Activated T-helper 1 cell treated with anti-CD3 and anti-CD28 coated beads, Interleukin-12 subunit alpha, Interleukin-12 subunit beta, Interleukin-2, Interleukin-4 antibody, amounts not matched to agents 30 ng/mL and 10 ng/mL and 1 ng/mL, durations not matched to agents 14 hours and 24 hours and 36 hours (primary cell): ENCODE results near the gene CDA. TPM values are rescaled to one million over a fixed set of nuclear protein-coding genes. Genes with fewer than 3 reads are reported as not detected.

Experiments used
- DNase-seq: peaks from one replicate; pipeline ENCODE4 v3.0.0; 2021; ENCODE audit warnings: low spot score
- H3K27ac Mint-ChIP-seq: one replicate; pipeline ENCODE4 v1.8.0; 2021; ENCODE audit warnings: mild to moderate bottlenecking, mixed read lengths
- H3K27me3 Mint-ChIP-seq: one replicate; pipeline ENCODE4 v1.8.0; 2022; ENCODE audit warnings: mild to moderate bottlenecking, moderate library complexity, mixed read lengths; ENCODE audit not compliant: insufficient read depth
- H3K36me3 Mint-ChIP-seq: one replicate; pipeline ENCODE4 v1.8.0; 2021; ENCODE audit warnings: low read depth, mixed read lengths
- H3K4me1 Mint-ChIP-seq: one replicate; pipeline ENCODE4 v1.8.0; 2021; ENCODE audit warnings: low read depth, mixed read lengths
- H3K4me3 Mint-ChIP-seq: one replicate; pipeline ENCODE4 v1.8.0; 2021; ENCODE audit warnings: mild to moderate bottlenecking, moderate library complexity, mixed read lengths
- H3K9me3 Mint-ChIP-seq: one replicate; pipeline ENCODE4 v1.8.0; 2021; ENCODE audit warnings: mixed read lengths
- intact Hi-C: fragments of 100-400 bp; cut with micrococcal nuclease; formaldehyde crosslinking; loops from one replicate; pipeline ENCODE4 v1.15.1; 2024
- total RNA-seq: library from RNA; stranded (reverse); gene quantifications from 2 replicates; pipeline ENCODE4 v1.2.3, GENCODE V29; 2022

CDA gene
- total RNA-seq = not detected in 2 replicates

DNA sequence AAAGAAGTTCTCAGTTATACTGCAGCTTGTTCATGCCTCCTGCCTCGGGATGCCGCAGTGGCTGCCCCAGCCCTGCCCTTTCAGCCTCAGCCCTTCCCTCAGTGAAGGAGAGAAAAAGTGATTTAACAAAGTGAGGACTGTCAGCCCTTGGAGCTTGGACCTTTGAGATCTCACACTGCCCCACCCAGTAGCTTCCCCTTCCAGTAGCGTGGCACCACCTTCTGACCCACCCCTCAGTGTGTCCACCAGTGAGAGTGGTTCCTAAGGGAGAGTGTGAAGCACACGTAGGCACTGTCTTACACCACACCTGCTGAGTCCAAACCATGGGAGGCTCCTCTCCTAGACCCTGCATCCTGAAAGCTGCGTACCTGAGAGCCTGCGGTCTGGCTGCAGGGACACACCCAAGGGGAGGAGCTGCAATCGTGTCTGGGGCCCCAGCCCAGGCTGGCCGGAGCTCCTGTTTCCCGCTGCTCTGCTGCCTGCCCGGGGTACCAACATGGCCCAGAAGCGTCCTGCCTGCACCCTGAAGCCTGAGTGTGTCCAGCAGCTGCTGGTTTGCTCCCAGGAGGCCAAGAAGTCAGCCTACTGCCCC, at the start of gene CDA:
Gene CDA (plus strand): TSS at position 464 of the 592 bp plus-strand sequence. CDS start 33 bp downstream, at position 497.
- DNase-seq = no peak
- Mint-ChIP-seq H3K27me3 (peaks cover 36% of the 10 kb centered on the region), H3K27ac (no peak within 1 kb of the TSS), H3K4me3 (no peak within 1 kb of the TSS), H3K36me3 (no peaks in the 10 kb centered on the region), H3K9me3 (no peaks in the 10 kb centered on the region), H3K4me1 (peaks cover 9% of the 10 kb centered on the region)
- intact Hi-C loops = no loop called here

DNA sequence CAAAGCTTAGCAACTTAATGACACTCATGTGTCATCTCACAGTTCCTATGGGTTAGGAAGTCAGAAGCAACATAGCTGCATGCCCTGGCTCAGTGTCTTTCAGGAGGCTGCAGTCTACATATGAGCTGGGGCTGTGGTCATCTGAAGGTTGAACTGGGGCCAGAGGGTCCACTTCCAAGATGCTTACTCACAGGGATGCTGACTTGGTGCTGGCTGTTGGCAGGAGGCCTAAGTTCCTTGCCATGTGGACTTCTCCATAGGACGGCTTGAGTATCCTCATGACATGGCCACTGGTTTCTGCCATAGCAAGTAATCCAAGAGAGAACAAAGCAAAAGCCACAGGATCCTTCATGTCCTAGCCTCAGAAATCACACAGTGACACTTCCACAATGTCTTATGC, 48.6 kb upstream of the CDA start:
- intact Hi-C loops = no loop called here
- Mint-ChIP-seq H3K36me3 (no peaks in the 10 kb centered on the region), H3K27me3 (peaks cover 8% of the 10 kb centered on the region), H3K9me3 (no peaks in the 10 kb centered on the region), H3K4me1 (no peaks in the 10 kb centered on the region), H3K27ac (no peak overlapping the region), H3K4me3 (no peak overlapping the region)
- no peak for DNase-seq

DNA sequence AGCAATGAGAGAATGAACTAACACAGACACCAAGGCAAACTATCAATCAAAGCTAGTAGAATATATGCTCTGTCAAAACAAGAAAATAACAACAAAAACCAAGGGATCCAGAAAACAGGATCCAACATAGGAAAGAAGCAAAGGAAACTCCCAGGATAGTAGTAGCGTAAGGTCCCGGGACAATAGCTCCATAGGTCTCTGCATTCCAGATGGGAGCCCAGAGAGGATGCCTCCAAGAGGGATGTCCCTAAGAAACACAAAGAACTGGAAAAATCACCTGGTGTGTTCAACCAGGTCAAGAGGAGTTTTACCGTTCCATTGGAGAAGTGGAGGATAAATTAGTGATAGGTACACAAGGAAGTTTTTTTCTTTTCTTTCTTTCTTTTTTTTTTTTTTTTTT, 42.3 kb upstream of the CDA start:
- Mint-ChIP-seq H3K4me1 (no peaks in the 10 kb centered on the region), H3K36me3 (no peaks in the 10 kb centered on the region), H3K4me3 (no peak overlapping the region), H3K9me3 (no peaks in the 10 kb centered on the region), H3K27ac (no peak overlapping the region), H3K27me3 (peaks cover 25% of the 10 kb centered on the region)
- intact Hi-C loops = no loop called here
- DNase-seq = no peak

DNA sequence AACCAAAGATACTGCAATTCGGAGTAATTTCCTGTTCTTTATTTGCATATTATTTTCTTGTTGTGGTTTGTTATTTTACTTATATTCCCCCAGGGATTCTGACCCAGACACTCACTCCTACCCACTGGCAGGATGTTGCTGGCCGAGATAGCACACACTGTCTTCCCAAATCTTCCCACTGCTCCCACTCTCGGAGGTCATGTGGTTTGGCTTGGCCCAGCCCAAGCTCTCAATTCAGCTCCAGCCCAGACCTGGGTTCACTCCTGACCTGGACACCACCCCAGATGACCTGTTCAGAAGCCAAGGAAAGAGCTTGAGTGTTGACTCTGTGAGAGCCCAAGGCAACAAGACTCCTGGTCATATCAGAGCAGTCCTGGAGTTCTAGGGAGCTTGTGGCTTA, 37.7 kb upstream of the CDA start:
- Mint-ChIP-seq H3K27ac (no peak overlapping the region), H3K4me1 (no peaks in the 10 kb centered on the region), H3K36me3 (no peaks in the 10 kb centered on the region), H3K4me3 (no peak overlapping the region), H3K27me3 (peaks cover 43% of the 10 kb centered on the region), H3K9me3 (no peaks in the 10 kb centered on the region)
- intact Hi-C loops = no loop called here
- no peak for DNase-seq

DNA sequence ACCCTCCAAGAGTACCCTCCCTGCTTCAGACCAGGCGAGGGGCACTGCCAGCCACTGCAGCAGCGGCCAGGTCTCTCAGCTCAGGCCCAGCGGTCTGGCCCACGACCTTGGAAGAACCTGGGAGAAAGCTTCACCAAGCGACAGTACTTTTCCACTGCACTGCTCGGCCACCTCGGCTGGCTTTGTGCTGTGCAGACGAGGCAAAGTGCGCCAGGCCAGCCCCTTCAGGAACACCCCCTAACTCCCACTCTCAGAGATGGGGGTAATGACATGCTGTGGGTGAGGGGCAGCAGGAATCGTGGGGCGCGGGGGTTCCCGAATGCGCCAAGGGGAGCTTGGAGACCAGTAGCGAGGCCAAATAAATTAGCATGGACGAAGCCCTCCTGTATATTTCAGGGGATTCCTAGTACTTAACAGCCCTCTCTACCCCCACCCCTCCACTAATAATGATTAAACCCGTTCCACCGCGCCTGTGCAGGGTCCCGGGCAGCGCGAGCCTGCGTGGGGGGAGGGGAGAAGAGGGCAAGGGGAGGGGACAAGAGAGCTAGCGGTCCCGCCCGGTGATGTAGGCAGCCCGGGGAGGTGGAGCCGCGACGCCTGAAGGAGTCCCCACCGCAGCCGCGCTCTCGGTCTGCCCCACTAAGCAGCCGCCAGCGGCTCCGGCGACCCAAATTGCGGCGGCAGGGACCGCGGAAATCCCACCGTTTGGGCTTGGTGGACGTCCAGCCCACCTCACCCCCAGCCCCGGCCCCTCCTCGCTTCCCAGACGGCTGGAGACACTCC, 36.8 kb upstream of the CDA start, which contains the start of gene FAM43B:
Gene FAM43B (plus strand): TSS at position 629 of the 783 bp plus-strand sequence. CDS start 401 bp downstream, outside the sequence.
- Mint-ChIP-seq H3K4me1 (no peaks in the 10 kb centered on the region), H3K27me3 (peaks cover 43% of the 10 kb centered on the region), H3K9me3 (no peaks in the 10 kb centered on the region), H3K4me3 (no peak within 1 kb of the TSS), H3K36me3 (no peaks in the 10 kb centered on the region), H3K27ac (no peak within 1 kb of the TSS)
- intact Hi-C loops = no loop called here
- DNase-seq = no peak

DNA sequence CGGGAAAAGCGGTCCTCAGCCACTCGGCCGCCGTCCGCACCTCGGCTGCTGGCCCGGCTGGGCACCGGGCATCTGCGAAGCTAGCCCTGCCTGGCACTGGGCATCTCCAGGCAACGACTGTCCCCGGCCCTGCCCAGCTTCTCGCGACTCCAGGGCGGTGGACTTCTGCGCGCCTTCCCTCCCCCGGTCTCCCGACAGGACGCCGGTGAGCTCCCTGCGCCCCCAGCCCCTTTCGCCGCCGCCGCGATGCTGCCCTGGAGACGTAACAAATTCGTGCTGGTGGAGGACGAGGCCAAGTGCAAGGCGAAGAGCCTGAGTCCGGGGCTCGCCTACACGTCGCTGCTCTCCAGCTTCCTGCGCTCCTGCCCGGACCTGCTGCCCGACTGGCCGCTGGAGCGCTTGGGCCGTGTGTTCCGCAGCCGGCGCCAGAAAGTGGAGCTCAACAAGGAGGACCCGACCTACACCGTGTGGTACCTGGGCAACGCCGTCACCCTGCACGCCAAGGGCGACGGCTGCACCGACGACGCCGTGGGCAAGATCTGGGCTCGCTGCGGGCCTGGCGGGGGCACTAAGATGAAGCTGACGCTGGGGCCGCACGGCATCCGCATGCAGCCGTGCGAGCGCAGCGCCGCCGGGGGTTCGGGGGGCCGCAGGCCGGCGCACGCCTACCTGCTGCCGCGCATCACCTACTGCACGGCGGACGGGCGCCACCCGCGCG, 36.0 kb upstream of the CDA start:
- no peak for DNase-seq
- no peaks in the 10 kb centered on the region for H3K9me3 Mint-ChIP-seq
- intact Hi-C loops = no loop called here

DNA sequence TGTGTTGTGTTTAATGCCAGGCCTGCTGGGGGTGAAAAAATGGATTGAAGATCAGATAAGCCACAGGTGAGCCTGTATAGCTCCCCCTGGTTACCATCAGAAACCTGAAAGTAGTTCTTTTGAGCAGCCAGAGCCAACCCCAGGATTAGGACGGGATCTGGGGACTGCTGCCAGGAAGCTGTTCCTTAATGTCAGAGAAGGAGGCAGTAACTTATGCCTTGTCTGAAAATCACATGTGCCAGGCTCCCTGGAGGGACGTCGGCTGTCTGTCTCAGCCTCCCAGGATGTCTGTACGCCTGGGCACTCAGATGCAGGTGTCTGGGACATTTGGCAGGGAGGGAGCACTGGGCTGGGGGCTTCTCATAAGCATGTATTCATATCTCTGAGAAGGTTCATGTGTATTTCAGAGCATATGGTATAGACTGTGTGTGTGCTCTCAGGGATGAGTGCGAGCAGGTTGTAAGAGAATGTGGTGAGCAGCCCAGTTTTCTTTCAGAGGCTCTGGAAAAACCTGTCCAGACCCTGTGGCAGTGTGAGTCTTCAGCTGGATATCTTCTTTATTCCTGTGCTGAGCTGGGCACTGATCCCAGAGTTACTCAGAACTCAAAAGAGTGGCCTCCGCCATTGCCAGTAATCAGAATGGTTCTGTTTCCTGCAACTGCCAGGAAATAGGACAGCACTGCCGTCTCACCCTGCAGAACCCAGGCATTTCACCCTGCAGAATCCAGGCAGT, 33.7 kb upstream of the CDA start:
- DNase-seq = no peak
- no peak overlapping the region for H3K27ac Mint-ChIP-seq
- no peaks in the 10 kb centered on the region for H3K36me3 Mint-ChIP-seq
- intact Hi-C loops = no loop called here
- H3K4me3 Mint-ChIP-seq = no peak overlapping the region
- H3K4me1 Mint-ChIP-seq = no peaks in the 10 kb centered on the region
- H3K27me3 Mint-ChIP-seq = peaks cover 37% of the 10 kb centered on the region
- no peaks in the 10 kb centered on the region for H3K9me3 Mint-ChIP-seq

More for the DNA sequence above, 36.0 kb upstream of the CDA start:
- Mint-ChIP-seq H3K4me3 (no peak overlapping the region), H3K27me3 (peaks cover 41% of the 10 kb centered on the region), H3K4me1 (no peaks in the 10 kb centered on the region), H3K36me3 (no peaks in the 10 kb centered on the region), H3K27ac (no peak overlapping the region)

DNA sequence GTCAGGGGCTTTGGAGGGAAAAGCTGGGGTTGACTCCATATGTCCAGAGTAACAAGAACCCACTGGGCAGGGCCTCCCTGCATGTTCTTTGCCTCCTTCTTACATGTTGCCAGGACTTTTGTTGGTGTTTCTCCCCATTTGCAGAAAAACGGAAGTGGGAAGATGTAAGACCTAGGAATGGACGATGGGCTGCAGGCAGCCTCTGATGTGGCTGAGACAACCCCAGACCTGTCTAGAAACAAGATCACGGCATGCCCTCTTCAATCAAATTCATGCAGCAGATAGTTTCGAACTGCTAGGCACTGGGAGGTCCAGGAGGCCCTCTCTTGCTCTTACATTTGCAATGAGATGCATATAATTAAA, 33.2 kb upstream of the CDA start:
- Mint-ChIP-seq H3K27me3 (peaks cover 37% of the 10 kb centered on the region), H3K36me3 (no peaks in the 10 kb centered on the region), H3K4me3 (no peak overlapping the region), H3K27ac (no peak overlapping the region), H3K9me3 (no peaks in the 10 kb centered on the region), H3K4me1 (no peaks in the 10 kb centered on the region)
- DNase-seq = no peak
- intact Hi-C loops = no loop called here

DNA sequence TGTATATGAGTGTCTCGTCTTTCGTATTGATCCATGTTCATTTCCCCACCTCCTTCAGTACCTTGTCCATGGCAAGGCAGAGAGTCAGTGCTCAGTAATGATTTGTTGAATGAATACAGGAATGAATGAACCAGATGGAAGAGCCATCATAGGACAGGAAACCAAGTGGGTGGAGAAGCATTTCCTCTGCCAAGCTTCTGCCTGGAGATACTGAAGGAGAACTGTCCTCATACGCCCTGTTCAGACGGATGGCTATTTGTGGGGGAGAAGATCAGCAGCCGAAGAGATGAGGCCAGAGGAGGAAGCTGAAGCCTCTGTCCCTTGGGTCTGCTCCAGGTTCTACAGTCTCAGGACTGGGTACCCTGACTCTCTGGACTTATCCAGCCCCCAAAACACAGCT, 30.7 kb upstream of the CDA start:
- Mint-ChIP-seq H3K27ac (no peak overlapping the region), H3K36me3 (no peaks in the 10 kb centered on the region), H3K27me3 (peaks cover 24% of the 10 kb centered on the region), H3K9me3 (no peaks in the 10 kb centered on the region), H3K4me1 (no peaks in the 10 kb centered on the region), H3K4me3 (no peak overlapping the region)
- intact Hi-C loops = no loop called here
- DNase-seq = no peak

DNA sequence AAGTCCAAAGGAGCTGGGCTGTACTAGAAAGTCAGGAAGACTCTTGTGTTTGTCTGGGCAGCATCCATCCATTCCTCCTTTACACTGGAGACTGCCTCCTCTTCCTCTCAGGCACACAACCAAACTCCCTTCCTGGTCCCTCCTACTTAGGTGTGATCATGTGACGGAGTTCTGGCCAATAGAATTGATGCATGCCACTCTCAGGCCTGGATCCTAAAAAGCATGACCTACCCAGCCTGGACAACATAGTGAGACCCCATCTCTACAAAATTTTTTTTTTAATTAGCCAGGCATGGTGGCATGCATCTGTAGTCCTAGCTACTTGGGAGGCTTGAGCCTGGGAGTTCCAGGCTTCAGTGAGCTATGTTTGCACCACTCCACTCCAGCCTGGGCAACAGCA, 27.9 kb upstream of the CDA start:
- no peak overlapping the region for H3K27ac Mint-ChIP-seq

DNA sequence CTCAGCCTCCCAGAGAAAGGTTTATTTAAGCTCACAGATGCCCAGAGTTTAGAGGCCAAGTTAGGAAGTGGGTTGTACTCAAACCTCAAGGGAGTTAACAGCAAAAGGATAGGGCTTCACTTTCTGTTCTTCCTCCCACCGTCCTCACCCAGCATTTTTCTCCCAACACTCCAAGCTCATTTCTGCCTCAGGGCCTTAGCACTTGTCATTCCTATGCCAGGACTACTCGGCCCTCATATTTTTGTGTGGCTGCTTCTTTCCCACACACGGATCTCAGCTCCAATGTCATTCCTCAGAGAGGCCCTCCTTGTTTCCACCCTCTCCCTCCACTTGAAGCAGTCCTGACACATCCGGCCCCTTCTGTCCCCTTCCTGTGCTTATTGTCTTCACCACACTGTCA, 23.7 kb upstream of the CDA start:
- intact Hi-C loops = no loop called here
- Mint-ChIP-seq H3K36me3 (no peaks in the 10 kb centered on the region), H3K27ac (no peak overlapping the region), H3K4me1 (no peaks in the 10 kb centered on the region), H3K27me3 (peaks cover 20% of the 10 kb centered on the region), H3K9me3 (no peaks in the 10 kb centered on the region), H3K4me3 (no peak overlapping the region)
- no peak for DNase-seq

More for the DNA sequence above, 27.9 kb upstream of the CDA start:
- Mint-ChIP-seq H3K4me1 (no peaks in the 10 kb centered on the region), H3K36me3 (no peaks in the 10 kb centered on the region), H3K27me3 (peaks cover 16% of the 10 kb centered on the region), H3K4me3 (no peak overlapping the region), H3K9me3 (no peaks in the 10 kb centered on the region)
- intact Hi-C loops = no loop called here
- DNase-seq = no peak

DNA sequence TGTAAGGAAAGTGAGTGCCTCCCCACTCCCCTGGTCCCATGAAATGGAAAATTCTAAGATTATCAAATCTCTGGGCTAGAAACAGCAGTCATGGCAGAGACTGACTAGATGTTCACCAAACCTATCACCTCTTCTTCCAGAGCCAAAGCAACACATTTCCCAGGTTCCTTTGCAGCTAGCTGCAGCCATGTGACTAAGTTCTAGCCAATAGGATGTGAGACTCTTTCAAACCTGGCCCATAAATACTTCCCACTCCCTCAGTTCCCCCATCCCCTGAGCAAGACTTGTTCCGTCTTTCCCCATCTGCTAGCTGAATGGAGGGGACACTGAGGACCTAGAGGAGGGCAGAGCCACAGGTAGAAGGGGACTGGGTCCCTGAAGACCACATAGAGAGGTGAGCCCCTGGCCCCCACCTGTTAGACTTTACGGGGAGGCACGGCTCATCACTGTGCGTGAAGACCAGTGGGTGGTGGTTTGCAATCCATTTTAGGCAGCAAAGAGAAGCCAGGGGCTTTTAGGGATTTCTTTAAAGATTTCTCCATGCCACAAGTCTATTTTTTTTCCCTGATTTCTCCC, 19.3 kb upstream of the CDA start:
- Mint-ChIP-seq H3K27ac (no peak overlapping the region), H3K36me3 (no peaks in the 10 kb centered on the region), H3K27me3 (peaks cover 9% of the 10 kb centered on the region), H3K4me3 (no peak overlapping the region), H3K4me1 (no peaks in the 10 kb centered on the region), H3K9me3 (peaks cover 3% of the 10 kb centered on the region)
- intact Hi-C loops = no loop called here
- DNase-seq = no peak
